GM12878 (cell line): Measurements from ENCODE around the gene DACT3. TPM values are rescaled to one million over a fixed set of nuclear protein-coding genes. Genes with fewer than 3 reads are reported as not detected.

Experiments
- ATAC-seq: fragments of 200-7000 bp; cut with Tn5 transposase; 3 replicates; pipeline ENCODE4 v1.9.1; 2020; ENCODE audit warnings: mild to moderate bottlenecking, moderate library complexity
- BruUV-seq: library from RNA; stranded (reverse); fragments of 400-500 nt; replicated peaks from 2 replicates; lab custom pipeline; 2021; lab: Mats Ljungman, UMichigan
- CTCF ChIA-PET: fragments of 300-600 bp; sonication (Branson Sonifier 250); formaldehyde crosslinking; extraction: SDS; loops from one replicate; lab custom pipeline; 2021; ENCODE audit warnings: inconsistent platforms; lab: Yijun Ruan, JAX
- POLR2A ChIA-PET: fragments of 350-600 bp; formaldehyde crosslinking; extraction: SDS; loops from one replicate; lab custom pipeline; 2021; ENCODE audit warnings: inconsistent platforms; lab: Charles Lee
- RAD21 ChIA-PET: fragments of 300-600 bp; sonication (Branson Sonifier 250); formaldehyde crosslinking; loops from one replicate; lab custom pipeline; 2023; ENCODE audit warnings: antibody characterized with exemption; ENCODE audit not compliant: unreplicated experiment; lab: Charles Lee
- SMC1A ChIA-PET: fragments of 300-600 bp; sonication (Branson Sonifier 250); formaldehyde crosslinking; loops from one replicate; lab custom pipeline; 2023; ENCODE audit not compliant: unreplicated experiment, uncharacterized antibody; lab: Charles Lee
- DNase-seq: peaks from one replicate; pipeline ENCODE4 v3.0.0-alpha.2; 2011; ENCODE audit warnings: low read depth, low spot score
- FAIRE-seq: peaks from 3 replicates; lab custom pipeline; 2011; peaks lifted over from hg19 to GRCh38; lab: Jason Lieb, UNC
- H2AFZ ChIP-seq: 2 replicates; pipeline ENCODE4 v1.6.0; 2011; ENCODE audit warnings: low read depth, low read length, control low read depth; ENCODE audit not compliant: control insufficient read depth
- H3K27ac ChIP-seq: 2 replicates; pipeline ENCODE4 v1.5.1; 2011; ENCODE audit warnings: control low read depth; ENCODE audit not compliant: control insufficient read depth, insufficient read depth
- H3K27me3 ChIP-seq, 2 experiments: replicated peaks in 1 of 2; 2 replicates each; pipeline versions ENCODE4 v1.6.0 to v1.6.1; 2011; ENCODE audit warnings: low read length in 1 of 2; ENCODE audit not compliant: control insufficient read depth in 2 of 2, insufficient read depth in 2 of 2
- H3K36me3 ChIP-seq, 2 experiments: 2 replicates each; pipeline ENCODE4 v1.5.1; 2011; ENCODE audit warnings: low read length in 1 of 2; ENCODE audit not compliant: control insufficient read depth in 2 of 2, insufficient read depth in 2 of 2
- H3K4me1 ChIP-seq: 2 replicates; pipeline ENCODE4 v1.6.1; 2011; ENCODE audit warnings: mild to moderate bottlenecking, low read length, moderate library complexity, mixed read lengths; ENCODE audit not compliant: control insufficient read depth, insufficient read depth
- H3K4me2 ChIP-seq: 2 replicates; pipeline ENCODE4 v1.6.0; 2011; ENCODE audit warnings: control low read depth; ENCODE audit not compliant: control insufficient read depth, insufficient read depth
- H3K4me3 ChIP-seq: fragments of 200-600 bp; sonication (generic); 2 replicates; pipeline ENCODE4 v1.5.1; 2016
- H3K79me2 ChIP-seq: 2 replicates; pipeline ENCODE4 v1.6.0; 2011; ENCODE audit warnings: low read length; ENCODE audit not compliant: control insufficient read depth, insufficient read depth
- H3K9ac ChIP-seq: 2 replicates; pipeline ENCODE4 v1.8.0; 2011; ENCODE audit warnings: low read length, control low read depth, mixed read lengths; ENCODE audit not compliant: control insufficient read depth, insufficient read depth
- H3K9me3 ChIP-seq: replicated peaks from 3 replicates; pipeline ENCODE4 v1.5.1; 2011; ENCODE audit warnings: mild to moderate bottlenecking, low read length; ENCODE audit not compliant: control insufficient read depth, insufficient read depth
- H4K20me1 ChIP-seq: 2 replicates; pipeline ENCODE4 v1.6.0; 2011; ENCODE audit not compliant: control insufficient read depth, insufficient read depth
- BRCA1 ChIP-seq: IDR thresholded peaks from 2 replicates; pipeline ENCODE4 v1.6.1; 2011; ENCODE audit warnings: low read depth, low read length, improper control_type of control experiment
- CBX3 ChIP-seq: fragments of 200-600 bp; sonication (generic); IDR thresholded peaks from 2 replicates; pipeline ENCODE4 v1.6.1; 2016; ENCODE audit warnings: low read depth, borderline replicate concordance
- CREB1 ChIP-seq: IDR thresholded peaks from 2 replicates; pipeline ENCODE4 v1.6.1; 2012; ENCODE audit warnings: low read depth, mild to moderate bottlenecking, inconsistent platforms
- ESRRA ChIP-seq: IDR thresholded peaks from 2 replicates; pipeline ENCODE4 v1.6.1; 2012; ENCODE audit warnings: mild to moderate bottlenecking, low read length, improper control_type of control experiment
- FOXK2 ChIP-seq: fragments of 450-650 bp; IDR thresholded peaks from 2 replicates; pipeline ENCODE4 v1.6.1; 2017; ENCODE audit warnings: mild to moderate bottlenecking, moderate library complexity
- HSF1 ChIP-seq: fragments of 150-350 bp; IDR thresholded peaks from 2 replicates; pipeline ENCODE4 v1.6.1; 2014; ENCODE audit warnings: mild to moderate bottlenecking, low read depth, low read length
- SIN3A ChIP-seq: IDR thresholded peaks from 2 replicates; pipeline ENCODE4 v1.6.1; 2012; ENCODE audit warnings: low read depth, low read length, improper control_type of control experiment
- WGBS: methylation state at CpG from one replicate; pipeline ENCODE4 v1.1.6; 2016; ENCODE audit warnings: low lambda C conversion rate; ENCODE audit not compliant: insufficient replicate concordance, insufficient coverage; ENCODE audit errors: missing lambda C conversion rate; 5-methylcytosine and 5-hydroxymethylcytosine counted together
- in situ Hi-C: fragments of 300-500 bp; cut with MboI; formaldehyde crosslinking; loops from 9 replicates; pipeline ENCODE4 v1.14.3; 2018; ENCODE audit warnings: mixed read lengths
- intact Hi-C: fragments of 100-400 bp; cut with micrococcal nuclease; formaldehyde crosslinking; loops from one replicate; pipeline ENCODE4 v1.14.2; 2022; ENCODE audit not compliant: unreplicated experiment
- polyA plus RNA-seq, 11 experiments: library from polyadenylated mRNA; depleted of rRNA in 4 of 11; unstranded in 6 of 11; stranded (reverse) in 5 of 11; fragments of >200 nt; fragmentation: Nextera tagmentation in 4 of 11; fragmentation: Illumina TruSeq in 1 of 11; extraction: Ambion mirVana in 4 of 11; extraction: Trizol in 1 of 11; gene quantifications; 1 replicate in 1 of 11; 2 replicates in 10 of 11; pipeline versions ENCODE4 v1.2.1 to v1.2.3, GENCODE V29; 2011 to 2016; ENCODE audit warnings: inconsistent platforms in 2 of 11, missing spikeins in 2 of 11, low read depth in 1 of 11
- total RNA-seq, 4 experiments: library from RNA; depleted of rRNA in 3 of 4; stranded (reverse); fragments of >200 nt in 3 of 4; fragmentation: Illumina TruSeq in 1 of 4; extraction: Trizol in 1 of 4; gene quantifications; 2 replicates each; pipeline versions ENCODE4 v1.2.1 to v1.2.3, GENCODE V29; 2013 to 2021

DACT3 gene
- total and polyA plus RNA-seq, 10 of the 15 experiments (the other 5 are each of a cell fraction or from before 2014, with no cell fraction given): 0.05 to 2.5 (median 0.35) TPM; not detected in 1

GRCh38 chr19:46633130-46633529 lies 27.9 kb downstream of the DACT3 start:
- ChIA-PET SMC1A (interaction anchor here (0.6 to 2.5 kb wide), 5 partner anchors 9 to 32 kb away, joined by 3 to 7 read pairs (median 4); partner anchors contain the start of gene PTGIR), CTCF (interaction anchor here (1.0 to 12.1 kb wide), 5 partner anchors 8 to 104 kb away, joined by 3 to 150 read pairs (median 6); partner anchors contain the start of genes DACT3 and PTGIR), POLR2A (interaction anchor here (0.5 to 0.6 kb wide), 3 partner anchors 33 to 747 kb away, joined by 3 to 4 read pairs (median 3); partner anchors contain the start of gene IRF2BP1), RAD21 (interaction anchor here (1.1 to 1.8 kb wide), 3 partner anchors 16 to 28 kb away, joined by 3 to 9 read pairs (median 4); partner anchors contain the start of gene DACT3)
- H3K9me3 ChIP-seq: no peaks in the 10 kb centered on the region; the same call in 2 of the 3 replicates
- no peaks in the 10 kb centered on the region for H4K20me1 ChIP-seq
- H3K27me3 ChIP-seq: peaks cover 0 to 3% of the 10 kb centered on the region in 2 experiments; a peak in 1 of 4 replicates
- H3K36me3 ChIP-seq: no peaks in the 10 kb centered on the region
- no peak overlapping the region for H3K4me3 ChIP-seq
- BruUV-seq: no TSS peak
- no peak overlapping the region for H3K9ac ChIP-seq
- H3K4me1 ChIP-seq: peaks cover 14% of the 10 kb centered on the region
- no peak overlapping the region for H2AFZ ChIP-seq
- no peak for DNase-seq
- no peak overlapping the region for H3K27ac ChIP-seq
- TF ChIP-seq HSF1 (no peak), CBX3 (no peak)
- in situ Hi-C loops (no loop called here), intact Hi-C loops (no loop called here)
- no peak overlapping the region for H3K4me2 ChIP-seq
- H3K79me2 ChIP-seq: no peaks in the 10 kb centered on the region
- FAIRE-seq: no peak
- ATAC-seq: no peak
- WGBS: 64% methylated on average over 3 of the region's 3 CpGs

- RAD21 ChIA-PET: interaction anchor here (1.2 to 2.2 kb wide), 5 partner anchors 8 to 31 kb away, joined by 3 to 9 read pairs (median 4); no protein-coding TSS in a partner anchor
- CTCF ChIA-PET: interaction anchor here (1.0 to 12.1 kb wide), 4 partner anchors 16 to 97 kb away, joined by 3 to 150 read pairs (median 10); partner anchors contain the start of gene DACT3
- H3K9me3 ChIP-seq: no peaks in the 10 kb centered on the region
- intact Hi-C loops: no loop called here
- H2AFZ ChIP-seq: no peak overlapping the region
- SMC1A ChIA-PET: interaction anchor here (1.0 to 2.6 kb wide), 6 partner anchors 10 to 30 kb away, joined by 3 to 15 read pairs (median 5); partner anchors contain the start of genes CALM3 and DACT3
- H3K79me2 ChIP-seq: no peaks in the 10 kb centered on the region
- POLR2A ChIA-PET: interaction anchor here (1.0 to 2.7 kb wide), 3 partner anchors 10 to 26 kb away, joined by 3 to 11 read pairs (median 3); no protein-coding TSS in a partner anchor
- no peaks in the 10 kb centered on the region for H3K36me3 ChIP-seq
- TF ChIP-seq CREB1: no peak
- no peak for TF ChIP-seq FOXK2
- TF ChIP-seq BRCA1: no peak
- TF ChIP-seq SIN3A: no peak
- no peak for TF ChIP-seq ESRRA
- H3K27me3 ChIP-seq: peaks cover 0 to 3% of the 10 kb centered on the region in 2 experiments; a peak in 1 of 4 replicates
- H4K20me1 ChIP-seq: no peaks in the 10 kb centered on the region
- BruUV-seq: no TSS peak
- WGBS: 41% methylated on average over 6 of the region's 6 CpGs
- H3K4me3 ChIP-seq: no peak overlapping the region
- in situ Hi-C loops: no loop called here
- FAIRE-seq (no peak), ATAC-seq (no peak), DNase-seq (no peak)
- no peak overlapping the region for H3K4me2 ChIP-seq
- H3K27ac ChIP-seq: no peak overlapping the region
- no peak overlapping the region for H3K9ac ChIP-seq
- peaks cover 13% of the 10 kb centered on the region for H3K4me1 ChIP-seq
Observed at GRCh38 chr19:46631481-46631880, 29.5 kb downstream of the DACT3 start.
